Lung (tissue), 12 donors: Measurements from ENCODE around the gene CABLES1. TPM values are rescaled to one million over a fixed set of nuclear protein-coding genes. Genes with fewer than 3 reads are reported as not detected.

Source experiments
- ATAC-seq: fragments of 200-7000 bp; cut with Tn5 transposase; one replicate; pipeline ENCODE4 v1.9.1; 2020; ENCODE audit warnings: moderate number of reproducible peaks; ENCODE audit not compliant: insufficient read depth, low FRiP score
- DNase-seq, 3 donors: peaks; one replicate each; pipeline ENCODE4 v3.0.0-alpha.2; 2013 to 2017
- H3K27ac ChIP-seq, 2 donors: one replicate each; pipeline ENCODE4 v1.5.1; 2013; ENCODE audit warnings: mild to moderate bottlenecking in 2 of 2, moderate library complexity in 2 of 2, control low read depth in 1 of 2, inconsistent platforms in 1 of 2, low read depth in 1 of 2, low read length in 1 of 2
- H3K27me3 ChIP-seq, 3 donors: one replicate each; pipeline ENCODE4 v1.5.1; 2013; ENCODE audit warnings: low read length in 2 of 3; ENCODE audit not compliant: control insufficient read depth in 3 of 3, insufficient read depth in 3 of 3
- H3K36me3 ChIP-seq, 4 donors: one replicate each; pipeline ENCODE4 v1.5.1; 2013; ENCODE audit warnings: low read length in 4 of 4, mild to moderate bottlenecking in 1 of 4, moderate library complexity in 1 of 4; ENCODE audit not compliant: control insufficient read depth in 4 of 4, insufficient read depth in 4 of 4
- H3K4me1 ChIP-seq, 5 donors: one replicate each; pipeline ENCODE4 v1.5.1; 2013; ENCODE audit warnings: low read length in 5 of 5, mild to moderate bottlenecking in 2 of 5, moderate library complexity in 1 of 5; ENCODE audit not compliant: control insufficient read depth in 5 of 5, insufficient read depth in 5 of 5
- H3K4me3 ChIP-seq: one replicate; pipeline ENCODE4 v1.5.1; 2013; ENCODE audit warnings: mild to moderate bottlenecking, control low read depth, moderate library complexity
- H3K9ac ChIP-seq, 2 donors: one replicate each; pipeline ENCODE4 v1.5.1; 2013; ENCODE audit warnings: low read length in 2 of 2, control low read depth in 1 of 2; ENCODE audit not compliant: insufficient read depth in 1 of 2
- H3K9me3 ChIP-seq, 4 donors: one replicate each; pipeline ENCODE4 v1.5.1; 2013; ENCODE audit warnings: low read length in 3 of 4, mild to moderate bottlenecking in 1 of 4, moderate library complexity in 1 of 4; ENCODE audit not compliant: control insufficient read depth in 4 of 4, insufficient read depth in 3 of 4
- WGBS, 2 donors: extraction: QIAGEN DNeasy Blood & Tissue Kit; methylation state at CpG; one replicate each; pipeline ENCODE4 v1.1.7; 2013; 5-methylcytosine and 5-hydroxymethylcytosine counted together
- polyA plus RNA-seq, 2 donors: library from polyadenylated mRNA; stranded (reverse); fragments of 200-250 nt; gene quantifications; one replicate each; pipeline ENCODE4 v1.2.1, GENCODE V29; 2013
- total RNA-seq, 2 donors: library from RNA; depleted of rRNA in 1 of 2; stranded (reverse); fragments of >200 nt in 1 of 2; gene quantifications; one replicate each; pipeline ENCODE4 v1.2.1, GENCODE V29; 2014 to 2021
- TF ChIP-seq, protein P1 (sequence below): IDR thresholded peaks from 2 replicates; pipeline ENCODE4 v1.5.1; 2012; ENCODE audit warnings: mild to moderate bottlenecking; ENCODE audit errors: control extremely low read depth, extremely low read depth
- donor health status: control.
- donor health status: control.
- donor health status: Bipolar disorder and iron deficiency.
- donor health status: healthy.
- donor health status: DM: yes; HTN: yes; CAD: no.

Gene CABLES1
- total and polyA plus RNA-seq, 4 donors: 4.2 to 32.6 (median 14.7) TPM

GRCh38 chr18:23270986-23271680 is 135.8 kb downstream of the CABLES1 start:
- Histone ChIP-seq H3K4me3 (no peak overlapping the region), H3K9me3 (peaks cover 0 to 6% (median 2%) of the 10 kb centered on the region in 4 donors), H3K9ac (no peak overlapping the region), H3K4me1 (peaks cover 0 to 4% (median 0%) of the 10 kb centered on the region in 5 donors), H3K36me3 (no peaks in the 10 kb centered on the region), H3K27me3 (no peaks in the 10 kb centered on the region), H3K27ac (no peak overlapping the region)
- 82 to 86% methylated on average over 4 of the region's 4 CpGs for WGBS, 2 donors
- DNase-seq: no peak
- TF ChIP-seq, protein P1, sequence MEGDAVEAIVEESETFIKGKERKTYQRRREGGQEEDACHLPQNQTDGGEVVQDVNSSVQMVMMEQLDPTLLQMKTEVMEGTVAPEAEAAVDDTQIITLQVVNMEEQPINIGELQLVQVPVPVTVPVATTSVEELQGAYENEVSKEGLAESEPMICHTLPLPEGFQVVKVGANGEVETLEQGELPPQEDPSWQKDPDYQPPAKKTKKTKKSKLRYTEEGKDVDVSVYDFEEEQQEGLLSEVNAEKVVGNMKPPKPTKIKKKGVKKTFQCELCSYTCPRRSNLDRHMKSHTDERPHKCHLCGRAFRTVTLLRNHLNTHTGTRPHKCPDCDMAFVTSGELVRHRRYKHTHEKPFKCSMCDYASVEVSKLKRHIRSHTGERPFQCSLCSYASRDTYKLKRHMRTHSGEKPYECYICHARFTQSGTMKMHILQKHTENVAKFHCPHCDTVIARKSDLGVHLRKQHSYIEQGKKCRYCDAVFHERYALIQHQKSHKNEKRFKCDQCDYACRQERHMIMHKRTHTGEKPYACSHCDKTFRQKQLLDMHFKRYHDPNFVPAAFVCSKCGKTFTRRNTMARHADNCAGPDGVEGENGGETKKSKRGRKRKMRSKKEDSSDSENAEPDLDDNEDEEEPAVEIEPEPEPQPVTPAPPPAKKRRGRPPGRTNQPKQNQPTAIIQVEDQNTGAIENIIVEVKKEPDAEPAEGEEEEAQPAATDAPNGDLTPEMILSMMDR: no peak
- ATAC-seq: no peak

DNA sequence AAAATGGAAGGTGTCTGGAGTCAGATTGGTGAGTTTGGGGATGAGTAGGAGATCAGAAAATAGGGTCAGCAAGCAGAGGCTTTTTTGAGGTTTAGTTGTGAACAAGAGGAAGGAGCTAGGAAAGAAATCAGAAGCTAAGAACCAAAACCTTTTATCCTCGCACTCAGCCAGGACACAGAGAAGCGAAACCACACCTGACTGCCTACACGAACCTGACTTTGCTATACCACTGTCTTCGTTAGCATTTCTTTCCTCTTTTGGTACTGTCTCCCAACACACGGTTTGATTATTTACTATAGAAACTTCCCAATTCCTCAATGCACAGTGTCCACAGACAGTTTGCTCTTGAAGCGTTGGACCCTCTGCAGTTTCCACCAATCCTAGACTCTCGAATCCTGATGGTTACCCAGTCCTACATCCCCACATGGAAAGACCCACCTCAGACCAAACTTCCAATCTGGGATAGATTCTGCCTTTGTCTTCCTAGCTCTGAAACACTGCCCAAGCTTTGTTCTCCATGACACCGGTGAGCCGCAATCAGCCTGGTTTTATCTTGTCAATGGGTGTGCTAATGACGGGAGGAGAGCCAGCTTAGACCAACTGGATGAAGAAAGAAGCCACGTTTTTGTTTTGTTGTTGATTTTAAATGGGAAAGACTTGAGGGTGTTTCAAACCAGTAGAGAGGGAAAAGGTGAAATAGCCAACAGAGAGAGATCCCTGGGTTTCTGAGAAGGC is 137.4 kb downstream of the CABLES1 start:
- DNase-seq: no peak
- peaks cover 0 to 7% (median 3%) of the 10 kb centered on the region in 4 donors for H3K9me3 ChIP-seq
- no peaks in the 10 kb centered on the region for H3K36me3 ChIP-seq
- TF ChIP-seq, protein P1: no peak
- H3K27me3 ChIP-seq: no peaks in the 10 kb centered on the region
- 89 to 90% methylated on average over 11 of the region's 11 CpGs for WGBS, 2 donors
- H3K4me3 ChIP-seq: no peak overlapping the region
- H3K4me1 ChIP-seq: peaks cover 0 to 4% (median 3%) of the 10 kb centered on the region in 5 donors
- H3K9ac ChIP-seq: no peak overlapping the region
- ATAC-seq: no peak
- H3K27ac ChIP-seq: no peak overlapping the region

DNA sequence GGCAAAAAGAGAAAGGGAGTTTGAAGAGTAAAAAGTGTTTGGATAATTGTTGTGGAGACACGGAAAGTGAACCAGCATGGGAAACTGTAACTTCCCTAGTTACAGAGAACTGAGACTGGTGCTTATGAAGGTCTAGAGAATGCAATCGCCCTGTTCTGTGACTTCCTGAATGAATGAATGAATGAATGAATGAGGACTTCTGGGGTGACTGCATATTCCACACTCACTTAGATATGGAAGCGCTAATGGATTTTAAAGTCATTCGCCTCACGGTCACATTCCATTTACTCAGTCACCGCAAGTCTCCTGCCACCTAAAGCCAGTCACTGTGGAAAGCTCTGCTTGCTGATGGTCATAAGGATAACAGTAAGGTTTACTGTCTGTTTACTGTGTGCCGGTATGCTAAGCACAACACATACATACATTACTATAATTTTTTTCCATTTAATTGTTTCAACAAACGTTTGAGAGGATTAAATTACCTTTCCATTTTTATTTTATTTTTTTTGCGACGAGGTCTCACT is 138.2 kb downstream of the CABLES1 start:
- ATAC-seq (no peak), DNase-seq (no peak)
- no peaks in the 10 kb centered on the region for H3K27me3 ChIP-seq
- H3K4me1 ChIP-seq: peaks cover 0 to 4% (median 3%) of the 10 kb centered on the region in 5 donors
- no peak overlapping the region for H3K9ac ChIP-seq
- TF ChIP-seq, protein P1: no peak
- no peak overlapping the region for H3K4me3 ChIP-seq
- no peaks in the 10 kb centered on the region for H3K36me3 ChIP-seq
- WGBS, 2 donors: 88 to 92% methylated on average over 10 of the region's 10 CpGs
- no peak overlapping the region for H3K27ac ChIP-seq
- H3K9me3 ChIP-seq: peaks cover 0 to 7% (median 3%) of the 10 kb centered on the region in 4 donors
